GM18511 (cell line): ENCODE results near the gene NEAT1.
"Not testable (repeated sequence)": the region's sequence is repeated elsewhere in the genome, so short reads cannot be mapped to it uniquely, and the experiment has no call there.

Experiments
- ATAC-seq: cut with Tn5 transposase; IDR thresholded peaks from one replicate; pipeline ENCODE4 v1.9.1; 2021; ENCODE audit warnings: mild to moderate bottlenecking, moderate library complexity; ENCODE audit not compliant: unreplicated experiment

Gene NEAT1

GRCh38 chr11:65448418-65449105 is 26.0 kb downstream of the NEAT1 start:
- no peak for ATAC-seq

GRCh38 chr11:65451301-65451700 is 28.7 kb downstream of the NEAT1 start:
- ATAC-seq = not testable (repeated sequence)

GRCh38 chr11:65452259-65452658 is 29.7 kb downstream of the NEAT1 start:
- ATAC-seq = not testable (repeated sequence)

DNA sequence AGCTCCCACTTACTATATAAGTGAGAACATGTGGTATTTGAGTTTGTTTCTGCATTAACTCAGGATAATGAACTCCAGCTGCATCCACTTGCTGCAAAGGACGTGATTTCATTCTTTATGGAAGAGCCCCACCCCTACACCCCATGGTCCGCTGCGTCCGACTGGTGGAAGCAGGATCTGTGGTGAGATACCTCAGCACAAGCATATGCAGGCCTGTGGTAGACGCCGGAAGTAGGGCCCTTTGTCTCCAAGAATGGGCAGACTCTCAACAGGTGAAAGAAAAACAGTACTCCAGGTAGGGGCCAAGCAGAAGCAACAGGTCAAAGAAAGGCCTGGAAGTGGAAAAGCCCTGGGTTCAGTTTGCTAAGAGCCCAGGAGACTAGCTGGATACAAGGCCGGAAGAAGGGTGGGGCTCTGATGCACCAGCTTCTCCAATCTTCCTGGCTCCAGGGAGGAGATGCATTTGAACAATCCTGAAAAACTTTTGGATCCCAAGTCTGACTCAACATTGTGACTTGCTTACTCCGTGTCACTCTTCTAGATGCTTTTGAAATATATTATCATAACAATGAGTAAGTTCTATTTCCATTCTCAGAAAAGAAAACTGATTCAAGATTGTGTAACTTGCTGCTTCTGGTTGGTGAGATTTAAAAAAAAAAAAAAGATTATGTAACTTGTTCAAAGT is 30.4 kb downstream of the NEAT1 start:
- ATAC-seq = no peak

GRCh38 chr11:65454311-65454695 is 31.7 kb downstream of the NEAT1 start:
- no peak for ATAC-seq

DNA sequence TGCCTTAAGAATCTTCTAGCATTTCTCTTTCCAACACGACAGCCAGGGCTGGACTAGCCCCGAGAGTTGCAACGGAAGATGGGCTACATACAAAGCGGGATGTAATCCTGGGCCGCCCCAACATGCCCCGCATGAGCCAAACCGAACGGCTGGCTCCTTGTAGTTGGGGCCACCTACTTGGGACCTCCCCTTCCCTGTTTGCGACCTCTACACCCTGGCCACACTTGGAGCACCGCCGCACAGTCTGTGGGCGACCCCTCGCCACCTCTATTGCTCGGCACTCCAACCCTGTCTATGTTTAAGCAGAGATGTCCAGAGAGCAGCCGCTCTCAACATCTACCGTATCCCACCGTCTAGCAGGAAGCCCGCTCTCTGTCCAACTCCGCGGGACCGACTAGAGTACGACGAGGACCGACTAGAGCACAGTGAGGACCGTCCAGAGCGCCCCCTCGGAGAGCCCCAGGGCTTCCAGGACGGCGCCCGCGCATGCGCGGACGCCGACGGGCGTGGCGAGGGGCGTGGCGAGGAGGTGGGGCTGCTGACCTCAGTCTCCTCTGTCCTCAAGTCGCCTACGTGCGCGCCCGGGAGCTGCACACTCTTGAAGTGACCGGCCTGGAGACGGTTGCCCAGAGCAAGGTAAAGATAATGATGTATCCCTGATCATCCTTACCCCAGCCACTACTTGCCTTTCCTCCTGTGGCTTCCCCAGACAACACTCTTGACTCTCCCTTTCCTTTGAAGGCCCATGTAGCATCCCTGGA is 32.3 kb downstream of the NEAT1 start:
- peak; percentile 93 for ATAC-seq

GRCh38 chr11:65456418-65456817 is 33.8 kb downstream of the NEAT1 start:
- no peak for ATAC-seq

DNA sequence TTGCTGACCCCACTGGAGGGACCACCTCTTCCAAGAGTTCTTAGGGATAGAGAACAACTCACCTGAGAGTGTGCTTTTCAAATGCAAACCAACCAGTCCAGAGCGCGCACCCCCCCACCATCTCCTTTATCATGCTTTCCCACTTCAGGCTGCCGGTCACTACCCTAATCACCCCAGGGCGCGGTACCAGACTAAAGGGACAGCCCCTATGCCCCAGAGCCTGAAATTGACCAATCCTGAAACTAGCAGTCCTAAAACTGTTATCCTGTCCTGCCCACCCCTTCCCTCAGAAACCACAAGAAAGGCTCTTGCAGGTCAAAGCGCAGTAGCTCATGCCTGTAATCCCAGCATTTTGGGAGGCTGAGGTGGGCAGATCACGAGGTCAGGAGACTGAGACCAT is 37.0 kb downstream of the NEAT1 start:
- no peak for ATAC-seq

DNA sequence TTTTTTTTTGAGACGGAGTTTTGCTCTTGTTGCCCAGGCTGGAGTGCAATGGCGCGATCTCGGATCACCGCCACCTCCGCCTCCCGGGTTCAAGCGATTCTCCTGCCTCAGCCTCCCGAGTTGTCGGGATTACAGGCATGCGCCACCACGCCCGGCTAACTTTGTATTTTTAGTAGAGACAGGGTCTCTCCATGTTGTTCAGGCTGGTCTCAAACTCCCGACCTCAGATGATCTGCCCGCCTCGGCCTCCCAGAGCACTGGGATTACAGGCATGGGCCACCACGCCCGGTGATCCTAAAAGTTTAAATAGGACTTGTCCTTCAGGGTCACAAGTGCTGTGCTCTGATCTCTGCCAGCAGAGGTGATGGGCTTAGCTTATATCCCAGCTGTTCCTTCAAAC is 42.9 kb downstream of the NEAT1 start:
- ATAC-seq = not testable (repeated sequence)

- not testable (repeated sequence) for ATAC-seq
Measured at GRCh38 chr11:65467306-65467705, 44.7 kb downstream of the NEAT1 start.

- peak; percentile 45 for ATAC-seq
Measured at GRCh38 chr11:65468874-65469333, 46.3 kb downstream of the NEAT1 start.

- no peak for ATAC-seq
Measured at GRCh38 chr11:65470433-65471049, 47.9 kb downstream of the NEAT1 start.

DNA sequence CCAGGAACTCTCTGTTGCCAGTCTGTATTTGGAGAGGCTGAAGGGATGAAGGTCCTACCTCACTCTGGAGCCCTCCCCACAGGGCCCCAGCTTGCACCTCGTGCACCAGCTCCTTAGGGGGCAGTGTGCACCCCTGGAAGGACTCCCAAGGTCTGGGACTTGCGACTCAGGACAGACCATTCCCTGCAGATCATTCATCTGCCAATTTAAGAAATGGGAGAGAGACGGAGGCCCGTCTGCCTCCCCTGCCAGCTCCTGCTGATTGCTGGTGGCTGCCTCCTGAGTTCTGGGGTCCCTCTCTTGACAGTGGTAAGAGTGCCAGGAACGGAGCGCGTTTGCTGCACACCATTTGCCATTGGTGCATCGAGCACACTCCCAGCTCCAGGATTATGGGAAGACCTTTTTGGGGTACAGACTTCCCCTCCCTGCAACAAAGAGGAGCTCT is 48.9 kb downstream of the NEAT1 start:
- peak; percentile 37 for ATAC-seq

GRCh38 chr11:65472588-65473277 is 50.1 kb downstream of the NEAT1 start:
- not testable (repeated sequence) for ATAC-seq

DNA sequence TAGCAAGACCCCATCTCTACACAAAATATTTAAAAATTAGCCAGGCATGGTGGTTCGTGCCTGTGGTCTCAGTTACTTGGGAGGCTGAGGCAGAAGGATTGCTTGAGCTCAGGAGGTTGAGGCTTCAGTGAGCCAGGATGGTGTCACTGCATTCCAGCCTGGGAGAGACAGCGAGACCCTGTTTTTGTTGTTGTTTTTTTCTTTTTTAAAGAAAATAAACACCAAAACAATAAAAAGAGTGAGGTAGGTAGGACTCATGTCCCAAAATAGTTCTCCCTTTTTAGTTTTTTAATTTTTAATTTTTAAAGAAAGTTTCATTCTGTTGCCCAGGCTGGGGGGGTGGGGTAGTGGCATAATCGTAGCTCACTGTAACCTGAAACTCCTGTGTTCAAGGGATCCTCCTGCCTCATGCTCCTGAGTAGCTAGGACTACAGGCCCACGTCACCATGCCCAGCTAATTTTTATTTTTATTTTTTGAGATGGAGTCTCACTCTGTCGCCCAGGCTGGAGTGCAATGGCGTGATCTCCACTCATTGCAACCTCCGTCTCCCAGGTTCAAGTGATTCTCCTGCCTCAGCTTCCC is 50.8 kb downstream of the NEAT1 start:
- no peak for ATAC-seq

DNA sequence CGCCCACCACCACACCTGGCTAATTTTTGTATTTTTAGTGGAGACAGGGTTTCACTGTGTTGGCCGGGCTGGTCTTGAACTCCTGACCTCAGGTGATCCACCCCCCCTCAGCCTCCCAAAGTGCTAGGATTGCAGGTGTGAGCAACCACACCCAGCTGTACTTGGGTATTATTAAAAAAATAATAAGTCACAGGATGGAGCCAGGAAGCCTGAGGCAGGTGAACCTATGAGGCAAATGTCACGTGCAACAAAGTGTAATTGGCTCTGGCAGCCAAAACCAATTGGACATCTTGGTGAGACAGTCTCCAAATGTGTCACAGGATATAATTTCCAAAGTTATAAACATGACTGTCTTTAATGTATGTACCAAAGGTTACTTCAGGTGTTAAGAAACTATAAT is 52.3 kb downstream of the NEAT1 start:
- ATAC-seq = no peak

- no peak for ATAC-seq
Measured at GRCh38 chr11:65476632-65477148, 54.1 kb downstream of the NEAT1 start.

DNA sequence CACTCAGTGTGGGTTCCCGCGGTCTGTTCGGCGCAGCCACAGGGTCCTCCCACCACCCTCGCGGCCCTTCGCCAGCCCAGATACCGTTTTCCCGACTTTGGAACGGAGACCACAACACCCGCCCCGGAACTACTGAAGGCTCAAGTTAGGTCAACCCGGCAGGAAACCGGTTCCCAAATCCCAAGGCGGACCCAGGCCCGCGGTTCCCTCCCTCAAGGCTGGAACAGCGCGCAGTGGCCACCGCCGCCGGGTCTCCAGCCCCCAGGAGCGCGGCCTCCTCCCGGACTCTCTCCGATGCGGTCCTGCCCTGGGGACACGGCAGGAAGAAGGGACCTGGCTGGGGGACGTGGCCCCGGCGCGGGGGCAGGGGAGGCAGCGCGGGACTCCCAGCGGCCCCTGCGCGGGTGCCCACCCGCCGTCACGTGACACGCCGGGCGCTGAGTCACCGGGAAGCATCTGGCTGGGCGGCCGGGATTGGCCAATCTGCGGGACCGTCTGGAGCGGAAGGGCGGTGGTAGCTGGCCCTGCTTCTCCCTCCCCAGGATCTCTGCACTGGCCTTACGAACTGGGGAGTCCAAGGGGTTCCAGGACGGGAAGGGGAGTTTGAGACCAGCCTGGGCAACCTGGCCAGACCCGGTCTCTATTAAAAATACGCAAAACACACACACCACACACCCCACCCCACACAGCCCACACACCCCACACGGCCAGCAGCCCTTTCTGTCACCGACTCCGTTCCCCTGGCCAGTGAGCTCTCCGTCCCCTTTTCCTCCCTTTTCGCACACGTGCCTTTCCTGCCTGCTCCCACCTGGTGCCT is 54.8 kb downstream of the NEAT1 start:
- ATAC-seq = peak; percentile 87
